Smooth muscle cell (in vitro differentiated cells): Measurements from ENCODE around the gene TNC. TPM values are rescaled to one million over a fixed set of nuclear protein-coding genes. Genes with fewer than 3 reads are reported as not detected.

ENCODE experiments used
- DNase-seq: peaks from one replicate; lab custom pipeline; 2025; ENCODE audit not compliant: unreplicated experiment; lab: John Stamatoyannopoulos, UW
- H2AFZ ChIP-seq: fragments of 200-600 bp; sonication (generic); 2 replicates; pipeline ENCODE4 v1.6.0; 2016; ENCODE audit warnings: antibody characterized with exemption, low read depth, mild to moderate bottlenecking
- H3F3A ChIP-seq: fragments of 200-600 bp; sonication (generic); 2 replicates; pipeline ENCODE4 v1.6.0; 2017; ENCODE audit warnings: antibody characterized with exemption, low read depth
- H3K27ac ChIP-seq: fragments of 200-600 bp; sonication (generic); 2 replicates; pipeline ENCODE4 v1.5.1; 2016; ENCODE audit warnings: low read depth, mild to moderate bottlenecking
- H3K27me3 ChIP-seq: fragments of 200-600 bp; sonication (generic); 2 replicates; pipeline ENCODE4 v1.6.1; 2016; ENCODE audit warnings: low read depth, mild to moderate bottlenecking
- H3K36me3 ChIP-seq: fragments of 200-600 bp; sonication (generic); 2 replicates; pipeline ENCODE4 v1.5.1; 2016; ENCODE audit warnings: low read depth
- H3K4me1 ChIP-seq: fragments of 200-600 bp; sonication (generic); 2 replicates; pipeline ENCODE4 v1.5.1; 2016; ENCODE audit warnings: low read depth
- H3K4me2 ChIP-seq: fragments of 200-600 bp; sonication (generic); 2 replicates; pipeline ENCODE4 v1.6.0; 2016; ENCODE audit warnings: mild to moderate bottlenecking
- H3K4me3 ChIP-seq: fragments of 200-600 bp; sonication (generic); 2 replicates; pipeline ENCODE4 v1.5.1; 2016; ENCODE audit warnings: mild to moderate bottlenecking
- H3K79me2 ChIP-seq: fragments of 200-600 bp; sonication (generic); 2 replicates; pipeline ENCODE4 v1.6.0; 2016; ENCODE audit warnings: low read depth, mild to moderate bottlenecking
- H3K9ac ChIP-seq: fragments of 200-600 bp; sonication (generic); 2 replicates; pipeline ENCODE4 v1.6.0; 2016; ENCODE audit warnings: low read depth
- H3K9me3 ChIP-seq: fragments of 200-600 bp; sonication (generic); replicated peaks from 2 replicates; pipeline ENCODE4 v1.5.1; 2016; ENCODE audit warnings: low read depth
- H4K20me1 ChIP-seq: fragments of 200-600 bp; sonication (generic); 2 replicates; pipeline ENCODE4 v1.6.0; 2016; ENCODE audit warnings: low read depth
- CTCF ChIP-seq: fragments of 200-600 bp; sonication (generic); IDR thresholded peaks from 2 replicates; pipeline ENCODE4 v1.5.1; 2017; ENCODE audit warnings: borderline replicate concordance, mild to moderate bottlenecking, antibody characterized with exemption; ENCODE audit not compliant: insufficient read depth, poor library complexity, severe bottlenecking
- WGBS: methylation state at CpG from one replicate; pipeline ENCODE4 v1.1.7; 2016; ENCODE audit warnings: low lambda C conversion rate; 5-methylcytosine and 5-hydroxymethylcytosine counted together
- polyA plus RNA-seq: library from polyadenylated mRNA; unstranded; fragments of >200 nt; fragmentation: Nextera tagmentation; extraction: Ambion mirVana; gene quantifications from 2 replicates; pipeline ENCODE4 v1.2.1, GENCODE V29; 2016
- total RNA-seq: library from RNA; depleted of rRNA; stranded (reverse); fragments of >200 nt; gene quantifications from 2 replicates; pipeline ENCODE4 v1.2.3, GENCODE V29; 2014

The TNC gene
- total and polyA plus RNA-seq, 2 experiments from 2014 or later = 567 to 581 TPM

GRCh38 chr9:115086886-115087285 is 31.1 kb downstream of the TNC start:
- Histone ChIP-seq H3K27ac (no peak overlapping the region), H3K27me3 (no peaks in the 10 kb centered on the region), H4K20me1 (no peaks in the 10 kb centered on the region), H2AFZ (no peak overlapping the region), H3K4me3 (no peak overlapping the region), H3K4me1 (no peaks in the 10 kb centered on the region), H3K79me2 (no peaks in the 10 kb centered on the region), H3K36me3 (peaks cover 20% of the 10 kb centered on the region), H3K9me3 (no peaks in the 10 kb centered on the region), H3K4me2 (no peak overlapping the region), H3F3A (peaks cover 4% of the 10 kb centered on the region), H3K9ac (no peak overlapping the region)
- no peak for TF ChIP-seq CTCF
- 97% methylated on average over 20 of the region's 20 CpGs for WGBS
- DNase-seq = no peak

- Histone ChIP-seq H3K4me2 (no peak overlapping the region), H3K9ac (no peak overlapping the region), H3K36me3 (peaks cover 24% of the 10 kb centered on the region), H3F3A (peaks cover 4% of the 10 kb centered on the region), H3K79me2 (no peaks in the 10 kb centered on the region), H2AFZ (no peak overlapping the region), H3K4me3 (no peak overlapping the region), H3K27me3 (no peaks in the 10 kb centered on the region), H3K27ac (no peak overlapping the region), H3K9me3 (no peaks in the 10 kb centered on the region), H3K4me1 (no peaks in the 10 kb centered on the region), H4K20me1 (no peaks in the 10 kb centered on the region)
- DNase-seq = no peak
- TF ChIP-seq CTCF = no peak
- 95% methylated on average over 19 of the region's 19 CpGs for WGBS
Observed at GRCh38 chr9:115086461-115086860, 31.5 kb downstream of the TNC start.

- DNase-seq = no peak
- Histone ChIP-seq H3K36me3 (peaks cover 27% of the 10 kb centered on the region), H3K9ac (no peak overlapping the region), H4K20me1 (no peaks in the 10 kb centered on the region), H3K79me2 (no peaks in the 10 kb centered on the region), H3K4me1 (no peaks in the 10 kb centered on the region), H3F3A (peaks cover 4% of the 10 kb centered on the region), H3K27ac (no peak overlapping the region), H3K9me3 (no peaks in the 10 kb centered on the region), H3K4me3 (no peak overlapping the region), H3K4me2 (no peak overlapping the region), H3K27me3 (no peaks in the 10 kb centered on the region), H2AFZ (no peak overlapping the region)
- WGBS = 98% methylated on average over 22 of the region's 22 CpGs
- TF ChIP-seq CTCF = no peak
Observed at GRCh38 chr9:115085773-115086377, 32.1 kb downstream of the TNC start.

GRCh38 chr9:115084709-115085108 is 33.2 kb downstream of the TNC start:
- TF ChIP-seq CTCF = no peak
- H3F3A ChIP-seq = peaks cover 4% of the 10 kb centered on the region
- H3K36me3 ChIP-seq = peaks cover 27% of the 10 kb centered on the region
- H3K4me2 ChIP-seq = no peak overlapping the region
- H2AFZ ChIP-seq = no peak overlapping the region
- H3K9ac ChIP-seq = no peak overlapping the region
- no peak overlapping the region for H3K27ac ChIP-seq
- H3K4me3 ChIP-seq = no peak overlapping the region
- H4K20me1 ChIP-seq = no peaks in the 10 kb centered on the region
- H3K79me2 ChIP-seq = no peaks in the 10 kb centered on the region
- WGBS = 91% methylated on average over 3 of the region's 3 CpGs
- no peak for DNase-seq
- H3K9me3 ChIP-seq = no peaks in the 10 kb centered on the region
- no peaks in the 10 kb centered on the region for H3K4me1 ChIP-seq
- no peaks in the 10 kb centered on the region for H3K27me3 ChIP-seq
